ENCODE measurements around the gene SIAH1. TPM values are rescaled to one million over a fixed set of nuclear protein-coding genes. Genes with fewer than 3 reads are reported as not detected.
"Not testable (repeated sequence)": the region's sequence is repeated elsewhere in the genome, so short reads cannot be mapped to it uniquely, and the experiment has no call there.

SIAH1 gene
- polyA plus RNA-seq, 3 donors = 49.3 to 60.7 (median 51.1) TPM

- DNase-seq (ENCODE audit: low read depth in 3 of 3, low spot score in 2 of 3) = no peak
These were observed 17.7 kb downstream of the SIAH1 start for GRCh38 chr16:48367441-48368049.

- DNase-seq (ENCODE audit: low read depth in 3 of 3, low spot score in 2 of 3) = peak in 2 of 3 donors; percentile 19 to 23
These were observed 18.8 kb downstream of the SIAH1 start for GRCh38 chr16:48366165-48367093.

- peak in 2 of 3 donors; percentile 49 to 52 for DNase-seq (ENCODE audit: low read depth in 3 of 3, low spot score in 2 of 3)
These were observed 19.5 kb downstream of the SIAH1 start for GRCh38 chr16:48365601-48366164.

- no peak for DNase-seq (ENCODE audit: low read depth in 3 of 3, low spot score in 2 of 3)
These were observed 20.1 kb downstream of the SIAH1 start for GRCh38 chr16:48365025-48365600.

GRCh38 chr16:48361540-48362144 is 23.6 kb downstream of the SIAH1 start:
- no peak for DNase-seq (ENCODE audit: low read depth in 3 of 3, low spot score in 2 of 3)

GRCh38 chr16:48361012-48361411 is 24.2 kb downstream of the SIAH1 start:
- DNase-seq (ENCODE audit: low read depth in 3 of 3, low spot score in 2 of 3) = no peak

- no peak for DNase-seq (ENCODE audit: low read depth in 3 of 3, low spot score in 2 of 3)
These were observed 25.2 kb downstream of the SIAH1 start for GRCh38 chr16:48359983-48360382.

- DNase-seq (ENCODE audit: low read depth in 3 of 3, low spot score in 2 of 3) = no peak
These were observed 26.8 kb downstream of the SIAH1 start for GRCh38 chr16:48358419-48358818.

GRCh38 chr16:48356633-48357376 is 28.4 kb downstream of the SIAH1 start:
- DNase-seq (ENCODE audit: low read depth in 3 of 3, low spot score in 2 of 3) = no peak

GRCh38 chr16:48354877-48355855 is 30.0 kb downstream of the SIAH1 start:
- DNase-seq (ENCODE audit: low read depth in 3 of 3, low spot score in 2 of 3) = no peak

DNA sequence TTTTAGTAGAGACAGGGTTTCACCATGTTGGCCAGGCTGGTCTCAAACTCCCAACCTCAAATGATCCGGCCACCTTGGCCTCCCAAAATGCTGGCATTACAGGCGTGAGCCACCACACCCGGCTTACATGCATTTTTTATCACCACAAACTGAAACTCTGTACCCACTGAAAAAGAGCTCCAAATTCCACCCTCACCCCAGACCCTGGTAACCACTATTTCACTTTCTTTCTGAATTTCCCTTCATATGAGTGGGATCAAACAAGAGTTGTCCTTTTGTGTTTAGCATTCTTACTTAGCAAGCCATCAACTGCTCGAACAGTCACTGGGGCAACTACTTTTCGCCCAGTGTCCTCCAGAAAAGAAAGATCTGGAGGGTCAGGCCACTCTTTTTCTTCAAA is 30.8 kb downstream of the SIAH1 start:
- not testable (repeated sequence) for DNase-seq (ENCODE audit: low read depth in 3 of 3, low spot score in 2 of 3)

DNA sequence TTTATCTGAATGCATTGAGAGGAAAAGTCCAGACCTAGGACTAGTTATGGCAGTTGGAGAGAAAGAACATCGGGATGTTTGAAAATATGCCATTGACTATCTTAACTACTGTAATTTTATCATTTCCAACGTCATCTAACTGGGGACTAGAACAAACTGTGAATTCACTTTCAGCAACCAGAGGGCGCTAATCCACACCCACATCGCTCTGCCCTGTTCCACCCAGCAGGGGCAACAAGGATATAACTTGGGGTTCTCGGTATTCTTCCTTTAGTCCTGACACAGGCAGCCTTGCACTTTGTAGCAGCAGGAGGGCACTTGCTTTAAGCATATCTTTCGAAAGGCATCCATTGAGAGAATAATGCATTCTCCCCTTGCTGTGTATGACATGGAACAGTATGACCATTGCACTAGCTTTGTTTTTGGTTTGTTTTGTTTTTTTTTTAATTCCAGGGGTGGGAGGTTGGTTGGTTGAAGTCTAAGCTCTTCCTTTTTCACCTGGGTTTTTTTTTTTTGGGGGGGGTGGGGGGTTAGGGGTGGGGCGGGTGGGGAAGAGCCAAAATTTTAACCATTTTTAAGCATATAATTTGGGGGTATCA is 31.5 kb downstream of the SIAH1 start:
- peak in 2 of 3 donors; percentile 29 to 36 for DNase-seq (ENCODE audit: low read depth in 3 of 3, low spot score in 2 of 3)

GRCh38 chr16:48352648-48353390 is 32.4 kb downstream of the SIAH1 start:
- no peak for DNase-seq (ENCODE audit: low read depth in 3 of 3, low spot score in 2 of 3)

DNA sequence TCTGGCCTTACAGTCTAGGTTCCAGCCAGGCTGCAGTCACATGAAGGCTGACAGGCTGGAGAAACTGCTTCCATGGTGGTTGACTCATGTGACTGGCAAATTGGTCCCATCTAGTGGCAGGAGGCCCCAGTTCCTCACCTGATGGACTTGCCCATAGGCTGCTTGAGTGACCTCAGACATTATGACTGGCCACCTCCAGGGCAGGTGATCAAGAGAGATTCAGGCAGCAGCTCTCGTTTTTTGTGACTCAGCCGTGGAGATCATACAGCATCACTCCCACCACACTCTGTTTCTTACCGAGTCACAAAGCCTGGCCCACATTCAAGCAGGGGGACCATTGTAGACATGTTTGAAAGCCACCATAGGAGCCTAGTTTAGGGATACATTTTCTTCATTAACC is 34.5 kb downstream of the SIAH1 start:
- DNase-seq (ENCODE audit: low read depth in 3 of 3, low spot score in 2 of 3) = no peak

DNA sequence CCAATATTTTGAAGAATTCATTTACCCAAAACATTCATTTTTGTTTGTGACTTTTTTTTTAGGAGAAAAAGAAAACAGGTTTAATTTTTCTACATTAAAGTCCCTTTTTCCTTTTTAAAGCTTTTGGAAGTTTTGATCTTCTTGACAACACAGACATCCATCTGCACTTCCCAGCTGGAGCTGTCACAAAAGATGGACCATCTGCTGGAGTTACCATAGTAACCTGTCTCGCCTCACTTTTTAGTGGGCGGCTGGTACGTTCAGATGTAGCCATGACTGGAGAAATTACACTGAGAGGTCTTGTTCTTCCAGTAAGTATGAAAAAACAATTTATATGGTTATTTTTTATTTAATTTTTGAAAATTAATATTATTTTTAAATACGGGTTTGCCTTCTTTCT is 37.2 kb downstream of the SIAH1 start:
- DNase-seq (ENCODE audit: low read depth in 3 of 3, low spot score in 2 of 3) = peak in 1 of 3 donors; percentile 38

GRCh38 chr16:48347191-48347865 is 37.9 kb downstream of the SIAH1 start:
- no peak for DNase-seq (ENCODE audit: low read depth in 3 of 3, low spot score in 2 of 3)

DNA sequence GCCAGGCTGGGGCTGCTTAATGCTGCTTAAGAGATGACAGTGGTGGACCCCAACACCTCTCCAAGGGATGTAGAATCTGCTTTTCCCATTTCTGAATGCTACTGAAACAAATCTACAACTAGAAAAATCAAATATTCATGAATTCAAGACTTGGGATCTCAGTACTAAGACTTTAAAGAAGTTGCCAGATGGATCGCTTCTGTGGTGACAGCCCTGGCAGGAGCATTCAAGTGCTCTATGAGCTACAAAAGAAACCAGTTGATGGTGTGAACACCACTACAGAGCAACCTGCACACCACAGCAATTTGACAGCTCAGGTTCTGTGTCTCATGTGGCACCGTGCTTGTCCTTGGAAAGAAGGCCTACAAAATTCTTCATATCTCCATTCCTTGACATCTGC is 42.6 kb downstream of the SIAH1 start:
- DNase-seq (ENCODE audit: low read depth in 3 of 3, low spot score in 2 of 3) = no peak

All from right renal cortex interstitium (tissue), 3 donors.